HG02884 (cell line): ENCODE data around the gene CAMTA1.

Source experiments
- ATAC-seq: cut with Tn5 transposase; IDR thresholded peaks from one replicate; pipeline ENCODE4 v1.9.1; 2021; ENCODE audit warnings: mild to moderate bottlenecking, moderate library complexity; ENCODE audit not compliant: unreplicated experiment

CAMTA1 gene

GRCh38 chr1:7263021-7263960, 478.0 kb downstream of the CAMTA1 start:
- ATAC-seq = no peak

DNA sequence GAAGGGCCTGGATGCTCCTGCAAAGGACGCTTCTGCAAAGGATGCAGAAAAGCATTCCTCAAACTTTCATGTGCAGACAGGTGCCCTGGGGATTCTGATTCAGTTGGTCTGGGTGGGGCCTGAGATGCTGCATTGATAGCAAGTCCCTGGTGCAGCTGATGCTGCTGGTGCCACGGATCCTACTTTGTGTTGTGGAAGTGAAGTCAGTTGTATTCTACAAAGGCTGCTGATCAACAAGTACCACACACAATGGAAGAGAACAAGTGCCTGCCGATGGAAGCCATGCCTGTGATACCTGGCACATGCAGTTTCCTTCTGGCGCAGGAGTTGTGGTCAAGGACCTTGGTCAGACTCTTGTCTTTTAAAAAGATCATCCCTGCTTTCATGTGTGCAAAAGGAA, 478.8 kb downstream of the CAMTA1 start:
- no peak for ATAC-seq

DNA sequence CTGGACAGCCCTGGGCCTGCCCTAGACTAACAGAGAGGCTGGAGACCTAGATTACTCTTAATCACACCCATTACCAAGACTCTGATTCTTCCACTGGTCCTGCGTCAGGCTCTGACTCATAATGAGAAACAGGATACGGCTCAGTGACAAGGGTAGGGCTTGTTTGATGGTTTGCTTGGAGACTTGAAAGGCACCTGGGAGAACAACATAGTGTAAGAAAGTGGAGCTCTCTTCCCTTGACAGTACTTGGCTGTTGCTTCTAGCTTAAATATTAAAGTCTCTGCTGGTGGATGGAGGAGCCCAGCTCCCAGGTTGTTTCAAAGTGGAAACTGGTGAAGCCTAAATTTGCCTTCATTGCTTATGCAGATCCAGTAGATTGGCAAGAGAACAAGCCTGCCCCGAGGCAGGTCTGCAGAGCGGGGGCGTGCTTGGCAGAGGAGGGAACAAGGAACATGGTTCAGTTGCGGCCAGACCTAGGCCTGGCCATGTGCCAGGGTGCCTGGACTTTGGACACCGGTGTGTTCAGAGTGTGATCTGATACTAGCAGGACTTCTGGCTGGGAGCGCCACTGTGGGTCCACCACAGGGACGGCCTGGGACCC, 480.6 kb downstream of the CAMTA1 start:
- no peak for ATAC-seq

DNA sequence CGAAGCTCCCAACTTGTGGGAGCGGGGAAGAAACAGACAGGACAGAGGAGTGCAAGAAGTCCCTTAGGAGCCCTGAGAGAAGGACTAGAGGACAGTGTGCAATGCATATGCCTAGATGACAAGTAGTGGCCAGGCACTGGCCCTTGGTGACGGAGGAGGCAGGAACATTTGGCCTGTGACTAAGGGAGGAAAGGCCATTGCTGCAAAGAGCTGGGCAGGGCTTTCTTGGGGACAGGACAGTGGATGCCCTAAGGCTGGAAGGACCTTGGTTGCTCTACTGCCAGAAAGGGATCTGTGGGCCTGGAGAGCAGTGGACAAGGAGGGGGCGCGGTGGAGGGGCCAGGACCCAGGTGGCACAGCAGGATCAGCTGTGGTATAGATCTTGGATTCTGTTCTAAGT, 481.3 kb downstream of the CAMTA1 start:
- no peak for ATAC-seq

GRCh38 chr1:7267493-7267892, 482.2 kb downstream of the CAMTA1 start:
- ATAC-seq = no peak

GRCh38 chr1:7268983-7269382, 483.7 kb downstream of the CAMTA1 start:
- no peak for ATAC-seq

GRCh38 chr1:7269525-7269924, 484.3 kb downstream of the CAMTA1 start:
- ATAC-seq = no peak

DNA sequence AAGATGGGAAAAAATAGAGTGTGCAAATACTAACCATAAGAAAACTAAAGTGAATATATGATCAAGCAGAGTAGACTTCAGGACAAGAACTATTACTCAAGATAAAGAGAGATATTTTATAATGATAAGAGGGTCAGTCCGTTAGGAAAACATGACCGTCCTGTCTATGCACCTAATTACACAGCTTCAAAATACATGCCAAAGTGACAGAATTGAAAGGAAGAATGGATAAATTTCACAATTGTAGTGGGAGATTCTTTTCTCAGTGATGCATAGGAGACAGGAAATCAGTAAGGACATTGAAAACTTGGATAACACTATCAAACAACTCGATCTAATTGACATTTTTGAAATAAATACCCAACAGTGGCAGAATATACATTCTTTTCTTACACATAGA, 489.0 kb downstream of the CAMTA1 start:
- ATAC-seq = no peak

DNA sequence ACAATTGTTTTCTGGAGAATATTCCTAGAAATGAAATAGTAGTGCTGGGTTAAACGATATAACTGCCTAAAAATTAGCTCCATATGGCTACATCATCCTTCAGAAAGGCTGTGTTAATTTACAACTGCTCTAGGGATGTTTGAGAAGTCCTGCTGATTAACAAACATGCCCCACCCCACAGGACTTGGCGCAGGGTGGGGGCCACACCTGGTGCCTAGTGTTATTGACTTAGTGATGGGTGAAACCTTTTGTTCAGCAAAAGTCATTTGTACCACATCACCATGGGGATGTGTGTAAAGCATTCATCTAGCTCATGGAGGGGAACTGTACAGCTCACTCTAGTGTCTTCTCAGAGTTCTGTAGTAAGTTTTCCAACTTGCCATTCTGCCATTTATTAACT, 492.8 kb downstream of the CAMTA1 start:
- no peak for ATAC-seq

GRCh38 chr1:7278827-7279765, 493.8 kb downstream of the CAMTA1 start:
- ATAC-seq = no peak

DNA sequence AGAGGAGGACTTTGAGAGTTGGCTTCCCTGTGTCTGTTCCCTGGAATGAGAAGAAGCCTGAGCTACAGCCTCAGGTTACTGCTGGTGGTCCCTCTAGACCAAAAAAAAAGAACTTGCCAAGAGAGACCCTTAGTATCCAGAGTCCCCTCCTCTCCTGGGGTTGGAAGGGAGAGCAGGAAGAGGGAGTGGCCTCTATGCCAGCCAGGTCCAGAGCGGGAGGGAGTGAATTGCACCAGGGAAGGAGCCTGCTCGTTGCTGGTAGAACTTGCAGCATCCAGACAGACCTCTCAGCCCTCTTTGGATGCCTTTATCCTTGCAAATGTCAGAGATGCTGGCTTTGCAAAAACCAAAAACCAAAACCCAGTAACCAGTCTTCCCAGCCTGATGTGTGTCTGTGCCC, 494.5 kb downstream of the CAMTA1 start:
- ATAC-seq = no peak

DNA sequence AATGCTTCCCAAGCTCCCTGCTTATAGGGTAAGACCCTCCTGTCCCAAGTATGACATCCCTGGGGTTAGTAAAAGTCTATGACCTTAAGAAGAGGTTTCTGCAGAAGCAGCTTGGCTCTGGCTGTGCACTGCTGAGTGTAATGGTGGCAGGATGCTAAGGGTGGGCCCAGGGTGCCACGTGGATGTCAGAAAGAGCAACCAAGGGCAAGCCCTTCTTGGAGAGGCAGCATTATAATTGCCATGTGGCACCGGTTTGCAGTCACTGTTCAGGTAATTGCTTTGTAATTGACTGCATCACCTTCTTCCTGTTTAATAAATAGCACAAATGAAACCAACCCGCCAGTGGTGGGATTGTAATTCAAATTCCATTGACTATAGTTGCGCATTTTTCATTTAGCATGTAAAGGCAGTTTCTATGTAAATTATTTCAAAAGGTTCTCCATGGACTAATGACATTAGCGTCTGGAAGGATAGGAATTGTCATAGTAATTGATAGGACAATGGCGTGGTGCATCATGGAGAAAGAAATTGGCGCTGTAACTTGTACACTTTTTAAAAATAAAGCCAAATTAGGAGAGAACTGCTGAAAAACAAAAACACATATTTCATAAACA, 495.2 kb downstream of the CAMTA1 start:
- no peak for ATAC-seq

DNA sequence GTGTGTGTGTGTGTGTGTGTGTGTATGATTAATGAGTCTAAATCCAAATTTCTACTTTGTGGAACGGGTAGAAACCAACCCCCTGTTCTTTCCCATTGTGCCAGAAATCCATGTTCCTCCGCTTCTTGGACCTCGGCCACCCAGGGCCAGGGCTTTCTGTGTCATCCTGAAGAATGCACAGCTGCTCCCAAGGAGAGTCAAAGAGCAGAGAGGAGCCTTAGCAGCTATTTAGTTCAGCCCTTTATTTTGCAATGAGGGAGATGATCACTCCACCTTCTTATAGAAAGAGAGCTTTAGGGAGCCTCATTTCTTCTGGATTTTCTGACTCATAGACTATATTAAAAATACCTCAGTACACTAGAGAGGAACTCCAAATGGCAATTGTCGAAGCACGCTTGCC, 496.6 kb downstream of the CAMTA1 start:
- ATAC-seq = no peak

GRCh38 chr1:7284839-7285435, 499.7 kb downstream of the CAMTA1 start:
- no peak for ATAC-seq

GRCh38 chr1:7285856-7286454, 500.7 kb downstream of the CAMTA1 start:
- no peak for ATAC-seq

- ATAC-seq = no peak
These were observed 501.8 kb downstream of the CAMTA1 start for GRCh38 chr1:7287013-7287412.

GRCh38 chr1:7288992-7289391, 503.7 kb downstream of the CAMTA1 start:
- no peak for ATAC-seq

DNA sequence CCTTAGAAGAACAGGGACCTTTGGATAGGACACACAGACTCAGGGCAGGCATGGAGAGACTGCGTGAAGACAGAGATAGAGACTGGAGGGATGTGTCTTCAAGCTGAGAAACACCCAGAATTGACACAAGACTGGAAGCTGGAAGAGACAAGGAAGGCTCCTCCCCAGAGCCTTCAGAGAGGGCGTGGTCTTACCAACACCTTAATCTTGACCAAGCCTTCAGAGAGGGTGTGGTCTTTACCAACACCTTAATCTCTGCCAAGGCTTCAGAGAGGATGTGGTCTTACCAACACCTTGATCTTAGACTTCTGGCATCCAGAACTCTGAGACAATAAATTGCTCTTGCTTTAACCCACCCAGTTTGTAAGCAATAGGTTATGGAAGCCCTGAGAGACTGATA, 504.4 kb downstream of the CAMTA1 start:
- no peak for ATAC-seq

- no peak for ATAC-seq
These were observed 506.0 kb downstream of the CAMTA1 start for GRCh38 chr1:7290971-7291970.
